ENCODE measurements around the gene DDX39B.

Gene DDX39B

GRCh38 chr6:31585491-31585890, 43.7 kb upstream of the DDX39B start:
- H4K20me1 ChIP-seq (ENCODE audit: control insufficient read depth, insufficient read depth, low read depth, low read length) = no peaks in the 10 kb centered on the region
- TF ChIP-seq CTCF (IDR thresholded peaks at IDR 0.05; ENCODE audit: low read depth, low read length, poor library complexity, severe bottlenecking) = peak; percentile 85
- TF ChIP-seq EZH2phosphoT487 (IDR thresholded peaks at IDR 0.05; ENCODE audit: borderline replicate concordance, low read length) = no peak
- H3K4me2 ChIP-seq (ENCODE audit: low read length) = peak overlapping the region; percentile 52
- peak overlapping the region; percentile 19 for H3K27ac ChIP-seq (ENCODE audit: low read depth, low read length)
- no peaks in the 10 kb centered on the region for H3K9me3 ChIP-seq (ENCODE audit: control insufficient read depth, insufficient read depth, low read length)
- peaks cover 56% of the 10 kb centered on the region for H3K4me1 ChIP-seq (ENCODE audit: control insufficient read depth, low read length)
- no peaks in the 10 kb centered on the region for H3K79me2 ChIP-seq (ENCODE audit: control insufficient read depth, low read length)
- peaks cover 20% of the 10 kb centered on the region for H3K27me3 ChIP-seq (ENCODE audit: control insufficient read depth, low read length)
- no peaks in the 10 kb centered on the region for H3K9me2 ChIP-seq (replicated peaks; ENCODE audit: control insufficient read depth, low read length)
- H3F3A ChIP-seq (ENCODE audit: control insufficient read depth, insufficient read depth) = peaks cover 13% of the 10 kb centered on the region
- H3K4me3 ChIP-seq (ENCODE audit: low read length) = 0 out of 2 replicates have a peak overlapping the region, but pooled peaks have one; percentile 8
- H3K36me3 ChIP-seq (ENCODE audit: control insufficient read depth, low read length) = no peaks in the 10 kb centered on the region

- no peaks in the 10 kb centered on the region for H3K36me3 ChIP-seq (ENCODE audit: control insufficient read depth, low read length)
- peaks cover 10% of the 10 kb centered on the region for H3F3A ChIP-seq (ENCODE audit: control insufficient read depth, insufficient read depth)
- no peak within 1 kb of the TSS for H3K27ac ChIP-seq (ENCODE audit: low read depth, low read length)
- no peak for TF ChIP-seq CTCF (IDR thresholded peaks at IDR 0.05; ENCODE audit: low read depth, low read length, poor library complexity, severe bottlenecking)
- no peak for TF ChIP-seq EZH2phosphoT487 (IDR thresholded peaks at IDR 0.05; ENCODE audit: borderline replicate concordance, low read length)
- H3K9me2 ChIP-seq (replicated peaks; ENCODE audit: control insufficient read depth, low read length) = no peaks in the 10 kb centered on the region
- peaks cover 43% of the 10 kb centered on the region for H3K27me3 ChIP-seq (ENCODE audit: control insufficient read depth, low read length)
- no peaks in the 10 kb centered on the region for H4K20me1 ChIP-seq (ENCODE audit: control insufficient read depth, insufficient read depth, low read depth, low read length)
- no peaks in the 10 kb centered on the region for H3K79me2 ChIP-seq (ENCODE audit: control insufficient read depth, low read length)
- peaks cover 62% of the 10 kb centered on the region for H3K4me1 ChIP-seq (ENCODE audit: control insufficient read depth, low read length)
- H3K4me3 ChIP-seq (ENCODE audit: low read length) = peak within 1 kb of the TSS; percentile 84
- peak within 1 kb of the TSS; percentile 92 for H3K4me2 ChIP-seq (ENCODE audit: low read length)
- no peaks in the 10 kb centered on the region for H3K9me3 ChIP-seq (ENCODE audit: control insufficient read depth, insufficient read depth, low read length)
These were observed 40.4 kb upstream of the DDX39B start, which contains the start of gene LTB for GRCh38 chr6:31582230-31582643. Gene LTB, minus strand, starts transcription at chr6:31582424. Its CDS starts 7 bp downstream, at chr6:31582417.

GRCh38 chr6:31581434-31582229, 39.8 kb upstream of the DDX39B start:
- TF ChIP-seq CTCF (IDR thresholded peaks at IDR 0.05; ENCODE audit: low read depth, low read length, poor library complexity, severe bottlenecking) = no peak
- no peak for TF ChIP-seq EZH2phosphoT487 (IDR thresholded peaks at IDR 0.05; ENCODE audit: borderline replicate concordance, low read length)
- Histone ChIP-seq H3K79me2 (ENCODE audit: control insufficient read depth, low read length) (no peaks in the 10 kb centered on the region), H3K27ac (ENCODE audit: low read depth, low read length) (no peak overlapping the region), H3K9me3 (ENCODE audit: control insufficient read depth, insufficient read depth, low read length) (no peaks in the 10 kb centered on the region), H4K20me1 (ENCODE audit: control insufficient read depth, insufficient read depth, low read depth, low read length) (no peaks in the 10 kb centered on the region), H3K27me3 (ENCODE audit: control insufficient read depth, low read length) (peaks cover 49% of the 10 kb centered on the region), H3K4me1 (ENCODE audit: control insufficient read depth, low read length) (peaks cover 62% of the 10 kb centered on the region), H3K4me3 (ENCODE audit: low read length) (peak overlapping the region; percentile 84), H3K9me2 (replicated peaks; ENCODE audit: control insufficient read depth, low read length) (no peaks in the 10 kb centered on the region), H3F3A (ENCODE audit: control insufficient read depth, insufficient read depth) (peaks cover 10% of the 10 kb centered on the region), H3K4me2 (ENCODE audit: low read length) (peak overlapping the region; percentile 92), H3K36me3 (ENCODE audit: control insufficient read depth, low read length) (no peaks in the 10 kb centered on the region)

All from DOHH2 (cell line).